Activated CD8-positive, alpha-beta memory T cell treated with anti-CD3 and anti-CD28 coated beads for 4 hours (primary cell): ENCODE data around the gene PARP1.
"Not testable (repeated sequence)": the region's sequence is repeated elsewhere in the genome, so short reads cannot be mapped to it uniquely, and the experiment has no call there.

ENCODE experiments used
- DNase-seq, 2 donors: peaks; one replicate each; pipeline ENCODE4 v3.0.0-alpha.2; 2020; ENCODE audit warnings: low read depth in 2 of 2

The PARP1 gene

GRCh38 chr1:226407497-226408284, at the start of gene PARP1:
PARP1 (minus strand) TSS chr1:226408093; CDS start chr1:226407929, 164 bp downstream.
- DNase-seq = peak; percentile 71 to 73

- DNase-seq = peak in 1 of 2 donors; percentile 12
These were observed 49.4 kb upstream of the PARP1 start for GRCh38 chr1:226457307-226457712.

GRCh38 chr1:226455843-226456242, 48.0 kb upstream of the PARP1 start:
- no peak for DNase-seq

- no peak for DNase-seq
These were observed 46.5 kb upstream of the PARP1 start for GRCh38 chr1:226454349-226454748.

GRCh38 chr1:226453015-226453704, 45.3 kb upstream of the PARP1 start:
- no peak for DNase-seq

GRCh38 chr1:226450688-226451087, 42.8 kb upstream of the PARP1 start:
- no peak for DNase-seq

GRCh38 chr1:226449823-226450222, 41.9 kb upstream of the PARP1 start:
- DNase-seq = no peak

- DNase-seq = no peak
These were observed 40.2 kb upstream of the PARP1 start for GRCh38 chr1:226447932-226448665.

GRCh38 chr1:226446094-226446493, 38.2 kb upstream of the PARP1 start:
- DNase-seq = no peak

- peak; percentile 24 to 26 for DNase-seq
These were observed 37.0 kb upstream of the PARP1 start for GRCh38 chr1:226444901-226445300.

GRCh38 chr1:226443439-226443838, 35.5 kb upstream of the PARP1 start:
- DNase-seq = no peak

GRCh38 chr1:226443033-226443432, 35.1 kb upstream of the PARP1 start:
- DNase-seq = no peak

GRCh38 chr1:226441629-226442028, 33.7 kb upstream of the PARP1 start:
- DNase-seq = no peak

GRCh38 chr1:226440512-226440911, 32.6 kb upstream of the PARP1 start:
- DNase-seq = no peak

GRCh38 chr1:226438007-226438406, 30.1 kb upstream of the PARP1 start:
- DNase-seq = no peak

- no peak for DNase-seq
These were observed 29.1 kb upstream of the PARP1 start for GRCh38 chr1:226436855-226437491.

- DNase-seq = no peak
These were observed 28.6 kb upstream of the PARP1 start for GRCh38 chr1:226436472-226436854.

GRCh38 chr1:226433341-226433720, 25.4 kb upstream of the PARP1 start:
- DNase-seq = no peak

GRCh38 chr1:226432586-226433340, 24.9 kb upstream of the PARP1 start:
- DNase-seq = no peak

- DNase-seq = not testable (repeated sequence)
These were observed 24.0 kb upstream of the PARP1 start for GRCh38 chr1:226431898-226432297.
